Retinal pigment epithelial cell (primary cell): ENCODE measurements around the gene OGG1.
A peak's percentile ranks its signal among the peaks of the same experiment; 100 is the strongest.

Experiments used
- DNase-seq: peaks from one replicate; pipeline ENCODE4 v3.0.0-alpha.2; 2010; ENCODE audit warnings: low read depth
- H3K4me3 ChIP-seq: 2 replicates; pipeline ENCODE4 v1.5.1; 2011; ENCODE audit warnings: mild to moderate bottlenecking, low read length, control low read depth, moderate library complexity
- CTCF ChIP-seq: conservative IDR thresholded peaks from 2 replicates; pipeline ENCODE4 v1.5.1; 2011; ENCODE audit warnings: low read depth, low read length, control low read depth, inconsistent platforms

Gene OGG1

GRCh38 chr3:9749645-9750555, at the start of gene OGG1:
TSS of gene OGG1 (plus strand) at chr3:9749952. CDS start at chr3:9750287, 335 bp downstream.
- TF ChIP-seq CTCF: no peak
- H3K4me3 ChIP-seq: peak within 1 kb of the TSS; percentile 79
- peak; percentile 93 for DNase-seq

- DNase-seq: no peak
- no peak overlapping the region for H3K4me3 ChIP-seq
- TF ChIP-seq CTCF: no peak
These were observed 49.2 kb upstream of the OGG1 start for GRCh38 chr3:9700536-9700935.

- DNase-seq: no peak
- H3K4me3 ChIP-seq: no peak overlapping the region
- no peak for TF ChIP-seq CTCF
These were observed 48.7 kb upstream of the OGG1 start for GRCh38 chr3:9701006-9701405.

GRCh38 chr3:9701711-9702110, 48.0 kb upstream of the OGG1 start:
- no peak for DNase-seq
- no peak overlapping the region for H3K4me3 ChIP-seq
- no peak for TF ChIP-seq CTCF

- no peak for DNase-seq
- no peak overlapping the region for H3K4me3 ChIP-seq
- TF ChIP-seq CTCF: no peak
These were observed 46.5 kb upstream of the OGG1 start for GRCh38 chr3:9703240-9703639.

GRCh38 chr3:9703736-9704346, 45.9 kb upstream of the OGG1 start, which contains the start of gene CPNE9:
TSS of gene CPNE9 (plus strand) at chr3:9703833. CDS start at chr3:9703997, 164 bp downstream.
- no peak for DNase-seq
- peak within 1 kb of the TSS; percentile 29 for H3K4me3 ChIP-seq
- TF ChIP-seq CTCF: no peak
